MCF 10A (cell line): Measurements from ENCODE around the gene MRPS33. TPM values are rescaled to one million over a fixed set of nuclear protein-coding genes. Genes with fewer than 3 reads are reported as not detected.

Source experiments
- BruUV-seq: library from RNA; stranded (reverse); fragments of 400-500 nt; replicated peaks from 2 replicates; lab custom pipeline; 2021; lab: Mats Ljungman, UMichigan
- CTCF ChIA-PET: fragments of 300-600 bp; sonication (Branson Sonifier 250); formaldehyde crosslinking; extraction: SDS; loops from one replicate; lab custom pipeline; 2021; ENCODE audit warnings: antibody characterized with exemption, inconsistent platforms; lab: Yijun Ruan, JAX
- POLR2A ChIA-PET: fragments of 300-600, 350-650 bp; sonication (Branson Sonifier 250); formaldehyde crosslinking; extraction: SDS; loops from one replicate; lab custom pipeline; 2020; ENCODE audit warnings: antibody characterized with exemption, inconsistent platforms; lab: Yijun Ruan, JAX
- DNase-seq: peaks from one replicate; pipeline ENCODE4 v3.0.0-alpha.2; 2018; ENCODE audit not compliant: unreplicated experiment
- H3K27ac Mint-ChIP-seq: one replicate; pipeline ENCODE4 v1.8.0; 2022; ENCODE audit warnings: mild to moderate bottlenecking, low read depth, mixed read lengths; ENCODE audit not compliant: unreplicated experiment
- H3K27me3 Mint-ChIP-seq: one replicate; pipeline ENCODE4 v1.8.0; 2022; ENCODE audit warnings: mixed read lengths; ENCODE audit not compliant: insufficient read depth, unreplicated experiment
- H3K36me3 Mint-ChIP-seq: one replicate; pipeline ENCODE4 v1.8.0; 2022; ENCODE audit warnings: mild to moderate bottlenecking, moderate library complexity, mixed read lengths; ENCODE audit not compliant: insufficient read depth, unreplicated experiment
- H3K4me1 Mint-ChIP-seq: one replicate; pipeline ENCODE4 v1.8.0; 2022; ENCODE audit warnings: mixed read lengths; ENCODE audit not compliant: insufficient read depth, unreplicated experiment
- H3K4me3 Mint-ChIP-seq: one replicate; pipeline ENCODE4 v1.8.0; 2022; ENCODE audit warnings: mild to moderate bottlenecking, moderate library complexity, mixed read lengths; ENCODE audit not compliant: unreplicated experiment
- H3K9me3 Mint-ChIP-seq: one replicate; pipeline ENCODE4 v1.8.0; 2022; ENCODE audit warnings: mixed read lengths; ENCODE audit not compliant: unreplicated experiment
- CTCF ChIP-seq: fragments of 200-600 bp; IDR thresholded peaks from one replicate; pipeline ENCODE4 v1.8.0; 2022; ENCODE audit warnings: antibody characterized with exemption, mild to moderate bottlenecking; ENCODE audit not compliant: unreplicated experiment
- intact Hi-C: fragments of 100-400 bp; cut with micrococcal nuclease; formaldehyde crosslinking; loops from 2 replicates; pipeline ENCODE4 v1.14.1; 2022
- total RNA-seq: library from RNA; stranded (reverse); gene quantifications from 2 replicates; pipeline ENCODE4 v1.2.3, GENCODE V29; 2022

Gene MRPS33
- total RNA-seq, 1 experiment from 2014 or later: 58.6 TPM

GRCh38 chr7:141012696-141013344, 1.9 kb downstream of the MRPS33 start:
- CTCF ChIA-PET: interaction anchor here (0.7 to 5.7 kb wide), 9 partner anchors 30 to 636 kb away, joined by 3 to 145 read pairs (median 4); no protein-coding TSS in a partner anchor
- no peak for DNase-seq
- H3K27ac Mint-ChIP-seq: peak overlapping the region; percentile 46
- H3K27me3 Mint-ChIP-seq: peaks cover 12% of the 10 kb centered on the region
- peak overlapping the region; percentile 85 for H3K4me3 Mint-ChIP-seq
- peaks cover 16% of the 10 kb centered on the region for H3K4me1 Mint-ChIP-seq
- BruUV-seq: no TSS peak
- POLR2A ChIA-PET: interaction anchor here (0.6 to 2.4 kb wide), 4 partner anchors 30 to 534 kb away, joined by 3 to 31 read pairs (median 3); partner anchors contain the start of gene BRAF
- TF ChIP-seq CTCF: no peak
- intact Hi-C loops: loop anchor here (1.0 to 10.0 kb wide), 8 partner anchors 88 to 722 kb away; partner anchors contain the start of genes BRAF, NDUFB2 and SSBP1
- peaks cover 7% of the 10 kb centered on the region for H3K9me3 Mint-ChIP-seq
- peaks cover 28% of the 10 kb centered on the region for H3K36me3 Mint-ChIP-seq

- CTCF ChIA-PET: interaction anchor here (0.5 to 5.7 kb wide), 29 partner anchors 9 to 647 kb away, joined by 3 to 145 read pairs (median 4); no protein-coding TSS in a partner anchor
- DNase-seq: peak; percentile 73
- peak overlapping the region; percentile 46 for H3K27ac Mint-ChIP-seq
- no TSS peak for BruUV-seq
- peak overlapping the region; percentile 12 for H3K4me3 Mint-ChIP-seq
- peaks cover 5% of the 10 kb centered on the region for H3K27me3 Mint-ChIP-seq
- TF ChIP-seq CTCF: peak; percentile 65
- POLR2A ChIA-PET: interaction anchor here (0.8 to 1.0 kb wide), 3 partner anchors 201 to 534 kb away, joined by 3 read pairs; no protein-coding TSS in a partner anchor
- peaks cover 33% of the 10 kb centered on the region for H3K36me3 Mint-ChIP-seq
- intact Hi-C loops: loop anchor here (1.0 to 10.0 kb wide), 8 partner anchors 87 to 723 kb away; partner anchors contain the start of genes BRAF, NDUFB2 and SSBP1
- H3K9me3 Mint-ChIP-seq: peaks cover 7% of the 10 kb centered on the region
- H3K4me1 Mint-ChIP-seq: peaks cover 16% of the 10 kb centered on the region
These were observed 2.6 kb downstream of the MRPS33 start for GRCh38 chr7:141012044-141012685.

- H3K4me3 Mint-ChIP-seq: no peak overlapping the region
- intact Hi-C loops: loop anchor here (5.0 to 10.0 kb wide), 2 partner anchors 334 to 723 kb away; partner anchors contain the start of gene SSBP1
These were observed 3.3 kb downstream of the MRPS33 start for GRCh38 chr7:141011443-141011842.

More at GRCh38 chr7:141011443-141011842, 3.3 kb downstream of the MRPS33 start:
- Mint-ChIP-seq H3K27ac (no peak overlapping the region), H3K4me1 (peaks cover 16% of the 10 kb centered on the region), H3K9me3 (peaks cover 4% of the 10 kb centered on the region), H3K27me3 (no peaks in the 10 kb centered on the region), H3K36me3 (peaks cover 40% of the 10 kb centered on the region)
- ChIA-PET POLR2A (interaction anchor here (0.8 kb wide), 1 partner anchor 200 kb away, joined by 3 read pairs; no protein-coding TSS in a partner anchor), CTCF (interaction anchor here (0.5 to 5.7 kb wide), 24 partner anchors 8 to 666 kb away, joined by 3 to 145 read pairs (median 4); no protein-coding TSS in a partner anchor)
- no peak for TF ChIP-seq CTCF
- no TSS peak for BruUV-seq
- no peak for DNase-seq
